Measurements from ENCODE around the gene QRFP.

- TF ChIP-seq, protein P1, sequence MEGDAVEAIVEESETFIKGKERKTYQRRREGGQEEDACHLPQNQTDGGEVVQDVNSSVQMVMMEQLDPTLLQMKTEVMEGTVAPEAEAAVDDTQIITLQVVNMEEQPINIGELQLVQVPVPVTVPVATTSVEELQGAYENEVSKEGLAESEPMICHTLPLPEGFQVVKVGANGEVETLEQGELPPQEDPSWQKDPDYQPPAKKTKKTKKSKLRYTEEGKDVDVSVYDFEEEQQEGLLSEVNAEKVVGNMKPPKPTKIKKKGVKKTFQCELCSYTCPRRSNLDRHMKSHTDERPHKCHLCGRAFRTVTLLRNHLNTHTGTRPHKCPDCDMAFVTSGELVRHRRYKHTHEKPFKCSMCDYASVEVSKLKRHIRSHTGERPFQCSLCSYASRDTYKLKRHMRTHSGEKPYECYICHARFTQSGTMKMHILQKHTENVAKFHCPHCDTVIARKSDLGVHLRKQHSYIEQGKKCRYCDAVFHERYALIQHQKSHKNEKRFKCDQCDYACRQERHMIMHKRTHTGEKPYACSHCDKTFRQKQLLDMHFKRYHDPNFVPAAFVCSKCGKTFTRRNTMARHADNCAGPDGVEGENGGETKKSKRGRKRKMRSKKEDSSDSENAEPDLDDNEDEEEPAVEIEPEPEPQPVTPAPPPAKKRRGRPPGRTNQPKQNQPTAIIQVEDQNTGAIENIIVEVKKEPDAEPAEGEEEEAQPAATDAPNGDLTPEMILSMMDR (IDR thresholded peaks at IDR 0.05) = no peak
- no peak for TF ChIP-seq POLR2A (IDR thresholded peaks at IDR 0.05)
These were observed 20.8 kb upstream of the QRFP start for GRCh38 chr9:130917168-130917960.
